Middle frontal gyrus (tissue), 1 donor: ENCODE results near the gene HPDL.

Experiments
- DNase-seq: peaks from one replicate; pipeline ENCODE4 v3.0.0-alpha.2; 2015; ENCODE audit warnings: low spot score; ENCODE audit errors: extremely low spot score

Gene HPDL

GRCh38 chr1:45322486-45323040, 4.1 kb upstream of the HPDL start:
- no peak for DNase-seq

- no peak for DNase-seq
Observed at GRCh38 chr1:45325851-45326506, 716 bp upstream of the HPDL start.

GRCh38 chr1:45327644-45328515, 1.2 kb downstream of the HPDL start:
- no peak for DNase-seq

GRCh38 chr1:45328680-45329079, 2.0 kb downstream of the HPDL start:
- DNase-seq: no peak

GRCh38 chr1:45329445-45329844, 2.8 kb downstream of the HPDL start:
- DNase-seq: no peak

GRCh38 chr1:45331436-45332345, 5.0 kb downstream of the HPDL start:
- DNase-seq: no peak

GRCh38 chr1:45332346-45332720, 5.6 kb downstream of the HPDL start:
- DNase-seq: no peak

GRCh38 chr1:45334308-45335245, 7.9 kb downstream of the HPDL start:
- DNase-seq: no peak

GRCh38 chr1:45335855-45336324, 9.2 kb downstream of the HPDL start:
- no peak for DNase-seq

- DNase-seq: no peak
Observed at GRCh38 chr1:45337630-45338325, 11.1 kb downstream of the HPDL start.

GRCh38 chr1:45339789-45340558, 13.3 kb downstream of the HPDL start, which contains the start of the genes MUTYH and TOE1:
Gene MUTYH, minus strand, starts transcription at chr1:45340440. Its CDS starts 5,935 bp downstream, at chr1:45334505.
Gene TOE1, plus strand, starts transcription at chr1:45340170. Its CDS starts 83 bp downstream, at chr1:45340253.
- DNase-seq: peak; percentile 74

GRCh38 chr1:45340816-45341466, 14.2 kb downstream of the HPDL start:
- DNase-seq: no peak

GRCh38 chr1:45344499-45344898, 17.8 kb downstream of the HPDL start:
- no peak for DNase-seq

GRCh38 chr1:45345014-45345413, 18.3 kb downstream of the HPDL start:
- DNase-seq: no peak

- DNase-seq: no peak
Observed at GRCh38 chr1:45346473-45346872, 19.8 kb downstream of the HPDL start.

GRCh38 chr1:45348020-45348419, 21.3 kb downstream of the HPDL start:
- no peak for DNase-seq

GRCh38 chr1:45348609-45348965, 21.9 kb downstream of the HPDL start:
- no peak for DNase-seq
